ENCODE results near the gene PRPF19.

PRPF19 gene

DNA sequence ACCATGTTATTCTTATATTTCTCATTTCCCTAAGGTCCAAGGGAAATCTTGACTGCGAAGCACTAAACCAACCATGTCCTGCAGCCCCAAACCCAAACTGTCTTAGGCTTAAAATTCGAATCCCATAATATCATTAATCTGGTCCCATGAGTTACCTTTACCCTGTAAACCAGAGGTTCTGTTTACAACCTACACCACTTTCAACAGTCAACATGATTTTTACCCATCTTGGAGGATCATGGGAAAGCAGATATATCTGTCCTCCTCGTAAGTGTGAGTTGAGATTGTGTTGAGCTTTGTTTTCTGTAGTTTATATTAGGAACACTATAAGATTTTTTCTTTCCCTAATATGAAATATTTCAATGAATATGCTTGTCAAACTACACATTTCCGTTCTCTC, 6.4 kb downstream of the PRPF19 start:
- peak overlapping the region; percentile 37 for H3K27ac Mint-ChIP-seq
- no peaks in the 10 kb centered on the region for H3K9me3 Mint-ChIP-seq
- peaks cover 29 to 31% of the 10 kb centered on the region in 2 donors for H3K4me1 Mint-ChIP-seq
- peaks cover 41 to 66% of the 10 kb centered on the region in 2 donors for H3K36me3 Mint-ChIP-seq
- H3K27me3 Mint-ChIP-seq, result no peaks in the 10 kb centered on the region
- ATAC-seq (replicated peaks) (no peak), DNase-seq (no peak)
- H3K4me3 Mint-ChIP-seq, result no peak overlapping the region

DNA sequence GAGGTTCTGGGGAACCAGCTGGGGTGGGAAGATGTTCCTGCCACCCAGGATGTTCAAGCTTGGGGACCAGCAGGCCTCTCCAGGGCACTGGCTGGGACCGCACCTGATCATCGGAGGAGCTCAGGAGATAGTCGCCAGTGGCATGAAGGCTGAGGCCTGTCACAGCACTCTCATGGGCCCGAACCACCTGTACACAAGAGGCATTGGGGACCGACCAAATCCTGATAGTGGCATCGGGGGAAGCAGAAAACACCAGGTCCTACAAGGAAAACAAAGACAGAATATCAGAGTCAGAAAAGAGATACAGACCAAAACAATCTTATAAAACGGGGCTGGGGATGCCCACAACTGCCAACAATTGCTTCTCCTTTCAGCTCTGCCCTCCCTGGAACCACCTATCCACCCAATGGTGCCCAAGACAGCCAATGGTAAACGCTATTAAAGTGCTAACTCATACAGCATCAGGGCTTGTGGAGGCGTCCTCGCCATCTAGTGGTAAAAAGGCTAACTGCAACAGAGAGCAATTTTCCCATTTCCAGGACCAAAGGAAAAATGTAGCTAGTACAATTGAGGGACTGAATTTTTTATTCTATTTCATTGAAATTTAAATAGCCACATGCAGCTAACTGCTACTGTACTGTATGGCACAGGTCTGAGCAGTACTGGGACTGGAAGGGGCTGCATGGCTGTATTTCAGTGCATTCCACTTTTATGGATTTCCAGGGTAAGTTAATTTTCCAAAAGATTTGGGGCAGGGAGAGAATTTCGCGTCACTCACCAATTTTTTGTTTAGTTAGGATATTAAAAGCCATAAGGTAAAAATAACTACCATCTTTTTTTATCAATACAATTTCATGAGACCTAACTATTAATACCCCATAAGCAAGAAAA, 7.1 kb downstream of the PRPF19 start:
- Mint-ChIP-seq H3K27ac (peak overlapping the region; percentile 49), H3K27me3 (no peaks in the 10 kb centered on the region), H3K36me3 (peaks cover 43 to 69% of the 10 kb centered on the region in 2 donors), H3K4me1 (peaks cover 27 to 29% of the 10 kb centered on the region in 2 donors), H3K9me3 (no peaks in the 10 kb centered on the region), H3K4me3 (no peak overlapping the region)
- ATAC-seq (replicated peaks), result peak; percentile 94 to 98
- peak; percentile 27 for DNase-seq

DNA sequence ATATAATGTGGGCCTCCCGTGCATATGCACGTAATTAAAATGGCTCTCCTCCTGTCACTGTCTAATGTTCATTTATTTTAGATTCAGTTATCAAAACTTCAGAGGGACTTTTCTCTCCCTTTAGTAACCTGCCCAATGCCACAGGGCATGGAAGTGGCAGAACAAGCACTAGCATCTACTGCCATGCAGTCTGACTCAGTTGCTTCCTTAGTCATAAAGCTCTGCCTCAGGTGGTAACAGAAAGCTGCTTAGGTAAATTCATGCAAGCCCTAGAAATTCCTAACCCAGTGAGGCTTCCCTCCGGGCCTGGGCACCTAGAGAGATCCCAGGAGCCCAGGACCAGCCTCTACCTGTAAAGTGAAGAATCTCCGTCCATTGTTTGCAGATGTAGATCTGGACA, 8.9 kb downstream of the PRPF19 start:
- Mint-ChIP-seq H3K9me3 (no peaks in the 10 kb centered on the region), H3K27ac (no peak overlapping the region), H3K27me3 (no peaks in the 10 kb centered on the region), H3K36me3 (peaks cover 42 to 67% of the 10 kb centered on the region in 2 donors), H3K4me1 (peaks cover 19 to 20% of the 10 kb centered on the region in 2 donors), H3K4me3 (peak overlapping the region in 1 of 2 donors; percentile 19)
- DNase-seq (no peak), ATAC-seq (replicated peaks) (no peak)

DNA sequence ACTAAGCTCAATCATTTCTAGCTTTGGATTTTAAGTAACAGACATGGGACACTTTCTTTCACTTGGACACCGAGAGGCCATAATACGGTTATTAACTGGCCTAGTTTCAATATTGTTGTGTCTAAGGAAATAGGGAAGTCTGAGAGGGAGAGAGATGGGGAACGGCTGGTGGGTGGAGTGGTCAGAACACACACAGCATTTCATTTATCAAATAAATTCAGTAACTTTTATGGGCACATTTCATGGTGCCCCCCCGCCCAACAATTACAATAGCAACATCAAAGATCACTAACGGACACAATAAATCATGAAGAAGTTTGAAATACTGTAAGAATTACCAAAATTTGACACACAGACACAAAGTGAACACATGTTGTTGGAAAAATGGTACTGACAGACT, 10.7 kb downstream of the PRPF19 start:
- Mint-ChIP-seq H3K9me3 (no peaks in the 10 kb centered on the region), H3K4me3 (no peak overlapping the region), H3K36me3 (peaks cover 46 to 72% of the 10 kb centered on the region in 2 donors), H3K27me3 (no peaks in the 10 kb centered on the region), H3K4me1 (peaks cover 18 to 19% of the 10 kb centered on the region in 2 donors), H3K27ac (no peak overlapping the region)
- no peak for DNase-seq
- ATAC-seq (replicated peaks), result no peak

DNA sequence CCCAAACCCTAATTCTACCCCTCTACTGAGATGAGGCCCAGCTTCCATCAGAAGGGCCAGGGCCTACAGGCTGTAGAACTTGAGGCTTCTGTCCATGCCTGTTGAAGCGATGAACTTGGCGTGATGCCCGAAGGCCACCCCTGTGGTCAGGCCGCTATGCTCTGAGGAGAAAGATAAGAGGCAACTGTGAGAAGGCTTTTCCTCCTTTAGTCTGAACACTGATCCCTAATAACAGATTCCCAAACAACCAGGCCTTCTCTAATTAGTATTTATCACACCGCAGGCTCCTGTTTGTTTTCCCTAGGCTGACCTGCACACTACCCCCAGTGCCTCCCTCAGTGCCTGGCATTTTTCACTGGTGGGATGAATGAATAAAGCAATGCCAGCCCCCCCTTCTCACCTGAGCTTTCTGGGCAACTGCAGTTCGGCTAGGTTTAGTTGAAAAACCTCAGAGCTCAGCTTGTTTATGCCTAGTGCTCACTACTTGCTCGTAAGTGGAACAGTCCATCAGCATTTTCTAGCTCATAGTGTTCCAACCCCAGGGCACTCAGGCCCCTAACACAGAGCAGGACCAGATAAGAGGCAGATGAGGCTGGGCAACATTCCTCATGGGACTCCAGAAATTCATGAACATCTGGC, 15.2 kb downstream of the PRPF19 start:
- DNase-seq (no peak), ATAC-seq (replicated peaks) (no peak)
- Mint-ChIP-seq H3K27ac (peak overlapping the region; percentile 42), H3K4me3 (no peak overlapping the region), H3K4me1 (peaks cover 4 to 7% of the 10 kb centered on the region in 2 donors), H3K9me3 (no peaks in the 10 kb centered on the region), H3K36me3 (peaks cover 40 to 62% of the 10 kb centered on the region in 2 donors), H3K27me3 (no peaks in the 10 kb centered on the region)

DNA sequence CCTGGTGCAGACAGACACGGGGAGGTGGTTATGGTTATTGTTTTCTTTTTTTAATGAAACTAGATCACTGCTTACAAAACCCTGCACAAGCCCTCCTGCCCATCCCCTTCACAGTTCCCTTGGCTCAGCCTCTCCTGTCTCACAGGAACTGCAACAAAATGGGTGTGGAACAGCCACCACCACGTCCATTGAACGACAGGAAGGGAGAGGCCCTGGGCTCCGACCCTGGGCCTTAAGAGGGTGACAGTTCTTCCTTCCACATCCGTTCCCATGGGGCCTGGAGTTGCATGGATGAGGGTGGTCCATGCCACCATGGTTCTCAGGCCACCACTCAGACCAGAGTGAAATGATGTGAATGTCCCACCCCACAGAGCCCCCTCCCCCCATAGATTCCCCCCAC, 15.7 kb downstream of the PRPF19 start:
- no peak overlapping the region for H3K4me3 Mint-ChIP-seq
- peaks cover 4 to 7% of the 10 kb centered on the region in 2 donors for H3K4me1 Mint-ChIP-seq
- H3K36me3 Mint-ChIP-seq, result peaks cover 39 to 64% of the 10 kb centered on the region in 2 donors
- ATAC-seq (replicated peaks), result no peak
- H3K9me3 Mint-ChIP-seq, result no peaks in the 10 kb centered on the region
- no peak for DNase-seq
- no peaks in the 10 kb centered on the region for H3K27me3 Mint-ChIP-seq
- no peak overlapping the region for H3K27ac Mint-ChIP-seq

DNA sequence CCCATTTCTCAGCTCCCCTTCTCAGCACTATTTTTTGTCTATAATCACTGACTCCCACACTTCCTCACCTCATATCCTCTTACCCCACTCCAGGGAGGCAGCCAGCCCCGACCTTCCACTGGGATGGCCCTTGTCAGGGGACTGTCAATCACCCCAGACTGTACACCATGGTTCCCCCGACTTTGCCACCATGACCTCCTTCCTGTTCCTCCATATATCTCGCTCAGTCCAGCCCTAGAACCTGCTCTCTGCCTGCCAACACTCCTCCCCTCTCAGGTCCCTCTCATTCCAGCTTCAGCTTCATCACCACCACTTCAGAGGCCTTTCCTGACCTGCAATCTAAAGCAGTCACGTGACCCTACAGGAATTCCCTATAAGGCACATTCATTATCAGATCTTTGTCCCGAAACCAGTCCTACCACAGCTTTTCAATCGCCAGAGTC, 16.5 kb downstream of the PRPF19 start:
- H3K27ac Mint-ChIP-seq, result peak overlapping the region; percentile 38
- H3K36me3 Mint-ChIP-seq, result peaks cover 32 to 65% of the 10 kb centered on the region in 2 donors
- H3K4me1 Mint-ChIP-seq, result peaks cover 4 to 7% of the 10 kb centered on the region in 2 donors
- no peaks in the 10 kb centered on the region for H3K9me3 Mint-ChIP-seq
- no peak overlapping the region for H3K4me3 Mint-ChIP-seq
- no peak for DNase-seq
- H3K27me3 Mint-ChIP-seq, result no peaks in the 10 kb centered on the region
- ATAC-seq (replicated peaks), result no peak

DNA sequence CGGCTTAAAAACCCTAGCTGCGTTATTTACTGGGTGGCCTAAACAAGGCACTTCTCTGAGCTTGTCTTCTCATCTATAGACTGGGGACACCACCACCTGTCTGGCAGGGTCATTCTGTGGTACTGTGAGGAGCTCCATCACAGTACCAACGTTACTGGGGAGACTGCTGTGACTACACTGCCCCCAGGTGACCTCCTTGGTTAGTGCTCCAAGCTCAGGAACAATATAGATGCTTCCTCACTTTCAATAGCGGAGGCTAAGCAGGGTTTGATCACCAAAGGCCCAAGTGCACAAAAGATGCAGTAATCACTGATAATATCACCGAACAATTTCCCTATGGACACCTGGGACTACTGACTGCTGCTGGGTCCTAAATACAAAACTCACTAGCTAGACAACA, 18.8 kb downstream of the PRPF19 start:
- Mint-ChIP-seq H3K27ac (no peak overlapping the region), H3K36me3 (peaks cover 32 to 74% of the 10 kb centered on the region in 2 donors)

DNA sequence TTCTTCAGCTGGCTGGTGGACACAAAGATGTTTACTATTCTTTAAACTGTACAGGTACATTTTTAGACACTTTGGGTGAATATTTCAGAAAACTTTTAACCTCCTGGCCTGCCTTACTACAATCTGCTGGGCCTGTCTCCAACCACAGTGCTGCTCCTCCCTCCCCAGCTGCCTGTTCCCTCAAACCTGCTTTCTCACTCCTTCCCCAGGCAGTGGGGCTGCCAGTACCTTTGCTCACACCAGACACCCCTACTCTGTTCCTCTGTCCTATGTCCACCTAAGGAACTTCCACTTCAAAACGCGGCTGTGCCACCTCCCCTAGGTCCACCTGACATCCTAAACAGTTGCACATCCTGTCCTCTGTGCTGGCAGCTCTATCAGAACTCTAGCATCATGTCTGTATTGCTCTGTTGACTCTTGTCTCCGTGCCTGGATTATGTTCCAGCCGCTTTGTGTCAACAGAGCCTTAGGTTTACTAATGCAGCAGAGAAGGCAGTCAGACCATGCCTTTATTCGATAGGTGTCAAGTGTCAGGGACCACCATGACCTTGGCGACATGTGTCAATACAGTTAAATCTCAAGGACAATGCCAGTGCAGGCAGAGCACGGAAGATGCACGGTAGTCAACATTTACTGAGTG, 25.6 kb downstream of the PRPF19 start:
- Mint-ChIP-seq H3K27ac (no peak overlapping the region), H3K4me1 (no peaks in the 10 kb centered on the region), H3K36me3 (peaks cover 26 to 52% of the 10 kb centered on the region in 2 donors), H3K4me3 (no peak overlapping the region), H3K27me3 (no peaks in the 10 kb centered on the region), H3K9me3 (no peaks in the 10 kb centered on the region)
- ATAC-seq (replicated peaks) (no peak), DNase-seq (no peak)

More for the DNA sequence above, 18.8 kb downstream of the PRPF19 start:
- DNase-seq (peak; percentile 12), ATAC-seq (replicated peaks) (peak; percentile 94 to 95)
- Mint-ChIP-seq H3K9me3 (no peaks in the 10 kb centered on the region), H3K27me3 (no peaks in the 10 kb centered on the region), H3K4me1 (peaks cover 0 to 3% of the 10 kb centered on the region in 2 donors), H3K4me3 (no peak overlapping the region)

DNA sequence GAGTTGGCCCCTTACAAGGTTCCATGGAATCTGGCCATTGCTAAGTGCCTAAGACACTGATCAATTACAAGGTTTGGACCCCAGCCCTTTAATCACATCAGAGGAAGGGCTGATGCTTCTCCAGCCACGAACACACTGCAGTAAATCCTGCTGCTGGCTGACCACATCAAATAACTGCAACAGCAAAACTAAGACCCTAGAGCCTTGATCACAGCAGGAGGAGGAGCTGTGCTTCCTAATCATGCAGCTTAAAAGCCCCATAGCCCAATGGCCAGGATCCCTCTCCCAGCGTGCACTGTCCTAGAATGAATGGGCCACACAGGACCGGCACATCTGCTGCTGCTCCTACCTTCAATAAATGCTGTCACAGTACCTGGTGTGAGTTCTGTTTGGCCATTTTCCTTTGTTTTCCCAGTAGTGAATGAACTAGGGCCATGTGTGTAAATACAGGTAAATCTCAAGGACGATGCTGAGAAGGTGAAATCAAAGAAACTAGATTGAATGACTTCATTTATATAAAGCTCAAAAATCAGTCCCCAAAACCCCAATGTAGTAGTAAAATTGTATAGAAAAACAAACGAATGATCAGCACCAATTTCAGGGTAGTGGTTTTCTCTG, 26.3 kb downstream of the PRPF19 start:
- H3K27me3 Mint-ChIP-seq, result no peaks in the 10 kb centered on the region
- no peak overlapping the region for H3K27ac Mint-ChIP-seq
- no peaks in the 10 kb centered on the region for H3K4me1 Mint-ChIP-seq
- H3K4me3 Mint-ChIP-seq, result no peak overlapping the region
- ATAC-seq (replicated peaks) (no peak), DNase-seq (no peak)
- no peaks in the 10 kb centered on the region for H3K9me3 Mint-ChIP-seq
- peaks cover 26 to 46% of the 10 kb centered on the region in 2 donors for H3K36me3 Mint-ChIP-seq

DNA sequence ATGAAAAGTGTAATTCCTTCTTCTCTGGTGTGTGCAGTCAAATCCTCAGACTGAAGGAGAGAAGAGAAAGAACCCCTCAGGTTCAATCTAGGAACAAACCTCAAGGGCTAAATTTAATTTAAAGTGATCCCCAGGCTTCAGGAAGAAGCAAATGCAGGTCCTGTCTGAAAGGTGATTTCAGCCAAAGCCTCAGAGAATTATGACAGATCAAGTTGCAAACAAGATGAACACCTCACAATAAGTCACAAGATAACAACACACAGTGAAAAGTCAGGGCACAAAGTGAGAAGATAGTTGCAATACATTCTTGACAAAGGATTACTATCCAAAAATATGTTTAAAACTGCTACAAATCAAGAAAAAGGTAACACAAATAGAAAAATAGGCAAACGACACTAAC, 27.3 kb downstream of the PRPF19 start:
- Mint-ChIP-seq H3K9me3 (no peaks in the 10 kb centered on the region), H3K27ac (no peak overlapping the region), H3K36me3 (peaks cover 29 to 39% of the 10 kb centered on the region in 2 donors), H3K27me3 (no peaks in the 10 kb centered on the region), H3K4me1 (no peaks in the 10 kb centered on the region), H3K4me3 (no peak overlapping the region)
- DNase-seq (no peak), ATAC-seq (replicated peaks) (no peak)

DNA sequence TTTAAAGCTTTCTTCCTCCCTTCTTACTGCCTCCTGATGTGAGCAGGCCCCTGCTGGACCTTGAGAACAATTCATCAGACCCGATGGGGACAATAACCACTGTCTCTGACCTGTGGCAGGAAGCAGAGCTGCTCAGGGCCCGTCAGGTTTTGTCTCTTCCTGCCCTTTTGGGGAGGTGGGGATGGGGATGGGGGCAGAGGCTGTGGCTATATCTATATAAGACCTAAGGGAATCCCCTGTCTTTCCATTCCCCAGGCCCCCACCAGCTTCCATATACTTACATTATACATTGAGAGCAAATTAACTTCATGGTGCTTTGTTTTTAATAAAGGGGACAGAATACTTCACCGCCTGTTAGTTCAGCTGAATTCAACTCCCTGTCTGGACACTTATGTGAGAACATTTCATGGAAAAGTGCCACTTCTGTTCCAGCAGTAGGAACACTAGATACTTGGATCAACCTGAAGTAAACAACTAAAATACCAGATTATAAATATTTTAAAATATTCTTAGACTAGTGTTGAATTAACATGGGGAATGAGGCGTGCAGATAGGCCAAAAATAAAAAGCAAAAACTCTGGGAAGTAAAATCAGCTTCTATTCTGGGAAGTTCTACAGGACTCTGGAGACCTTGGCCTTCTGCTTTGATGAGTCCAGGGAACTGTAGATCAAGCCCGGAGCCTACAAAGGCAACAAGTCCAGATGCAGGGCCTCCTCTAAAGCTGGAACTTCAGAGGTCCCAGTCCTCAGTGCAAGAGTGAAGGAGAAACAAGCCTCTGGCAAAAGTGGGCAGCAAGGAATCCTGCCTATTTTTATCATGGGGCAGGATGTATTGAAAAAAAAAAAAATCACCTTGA, 27.9 kb downstream of the PRPF19 start:
- Mint-ChIP-seq H3K4me1 (no peaks in the 10 kb centered on the region), H3K27me3 (no peaks in the 10 kb centered on the region), H3K4me3 (no peak overlapping the region), H3K9me3 (no peaks in the 10 kb centered on the region), H3K36me3 (peaks cover 24 to 33% of the 10 kb centered on the region in 2 donors), H3K27ac (no peak overlapping the region)
- ATAC-seq (replicated peaks) (no peak), DNase-seq (no peak)

DNA sequence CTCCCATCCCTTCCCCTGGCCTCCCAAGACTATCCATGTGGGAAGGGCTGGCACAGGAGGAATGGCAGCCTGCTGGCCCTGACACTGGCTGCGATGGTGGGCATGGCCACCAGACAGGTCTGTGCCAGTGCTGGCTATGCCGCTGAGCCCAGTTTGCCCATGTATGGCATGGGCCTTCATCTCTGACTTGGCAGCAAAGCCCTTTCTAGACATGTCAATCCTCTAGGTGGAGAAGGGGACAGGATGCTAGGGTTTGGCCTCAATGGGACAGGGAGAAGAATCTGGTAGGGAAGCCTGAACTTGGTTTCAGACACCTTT, 30.3 kb downstream of the PRPF19 start:
- no peaks in the 10 kb centered on the region for H3K4me1 Mint-ChIP-seq
- no peaks in the 10 kb centered on the region for H3K9me3 Mint-ChIP-seq
- H3K27ac Mint-ChIP-seq, result no peak overlapping the region
- DNase-seq (no peak), ATAC-seq (replicated peaks) (no peak)
- peaks cover 11 to 12% of the 10 kb centered on the region in 2 donors for H3K36me3 Mint-ChIP-seq
- no peaks in the 10 kb centered on the region for H3K27me3 Mint-ChIP-seq
- no peak overlapping the region for H3K4me3 Mint-ChIP-seq
